ENCODE data around the gene MCEE. TPM values are rescaled to one million over a fixed set of nuclear protein-coding genes. Genes with fewer than 3 reads are reported as not detected.
A peak's percentile ranks its signal among the peaks of the same experiment; 100 is the strongest.
"Not testable (repeated sequence)": the region's sequence is repeated elsewhere in the genome, so short reads cannot be mapped to it uniquely, and the experiment has no call there.

MCEE gene
- total RNA-seq, 1 experiment from 2014 or later = 9.5 TPM

- in situ Hi-C loops (cut with HindIII; ENCODE audit: low pct_unique_long_range_greater_than_20kb, low sequenced_read_pairs); DNase-seq (ENCODE audit: low read depth): not testable (repeated sequence)
Measured at GRCh38 chr2:71092491-71093260, 37.4 kb downstream of the MCEE start.

GRCh38 chr2:71091808-71092207 is 38.2 kb downstream of the MCEE start:
- DNase-seq (ENCODE audit: low read depth); in situ Hi-C loops (cut with HindIII; ENCODE audit: low pct_unique_long_range_greater_than_20kb, low sequenced_read_pairs): not testable (repeated sequence)

GRCh38 chr2:71089475-71089874 is 40.6 kb downstream of the MCEE start:
- in situ Hi-C loops (cut with HindIII; ENCODE audit: low pct_unique_long_range_greater_than_20kb, low sequenced_read_pairs); DNase-seq (ENCODE audit: low read depth): not testable (repeated sequence)

GRCh38 chr2:71085325-71086003 is 44.6 kb downstream of the MCEE start:
- DNase-seq (ENCODE audit: low read depth); in situ Hi-C loops (cut with HindIII; ENCODE audit: low pct_unique_long_range_greater_than_20kb, low sequenced_read_pairs): not testable (repeated sequence)

- in situ Hi-C loops (cut with HindIII; ENCODE audit: low pct_unique_long_range_greater_than_20kb, low sequenced_read_pairs); DNase-seq (ENCODE audit: low read depth): not testable (repeated sequence)
Measured at GRCh38 chr2:71083752-71084312, 46.2 kb downstream of the MCEE start.

- DNase-seq (ENCODE audit: low read depth); in situ Hi-C loops (cut with HindIII; ENCODE audit: low pct_unique_long_range_greater_than_20kb, low sequenced_read_pairs): not testable (repeated sequence)
Measured at GRCh38 chr2:71083297-71083696, 46.7 kb downstream of the MCEE start.

GRCh38 chr2:71082402-71083252 is 47.4 kb downstream of the MCEE start:
- in situ Hi-C loops (cut with HindIII; ENCODE audit: low pct_unique_long_range_greater_than_20kb, low sequenced_read_pairs) = no loop called here
- no peak for DNase-seq (ENCODE audit: low read depth)

GRCh38 chr2:71078624-71079023 is 51.4 kb downstream of the MCEE start:
- DNase-seq (ENCODE audit: low read depth) = no peak
- in situ Hi-C loops (cut with HindIII; ENCODE audit: low pct_unique_long_range_greater_than_20kb, low sequenced_read_pairs) = no loop called here

- in situ Hi-C loops (cut with HindIII; ENCODE audit: low pct_unique_long_range_greater_than_20kb, low sequenced_read_pairs) = no loop called here
- DNase-seq (ENCODE audit: low read depth) = no peak
Measured at GRCh38 chr2:71074893-71075395, 55.1 kb downstream of the MCEE start.

- in situ Hi-C loops (cut with HindIII; ENCODE audit: low pct_unique_long_range_greater_than_20kb, low sequenced_read_pairs) = no loop called here
- DNase-seq (ENCODE audit: low read depth) = no peak
Measured at GRCh38 chr2:71073475-71073874, 56.6 kb downstream of the MCEE start.

GRCh38 chr2:71072492-71072891 is 57.5 kb downstream of the MCEE start:
- in situ Hi-C loops (cut with HindIII; ENCODE audit: low pct_unique_long_range_greater_than_20kb, low sequenced_read_pairs) = no loop called here

GRCh38 chr2:71071681-71072398 is 58.2 kb downstream of the MCEE start:
- in situ Hi-C loops (cut with HindIII; ENCODE audit: low pct_unique_long_range_greater_than_20kb, low sequenced_read_pairs) = no loop called here
- no peak for DNase-seq (ENCODE audit: low read depth)

More at GRCh38 chr2:71072492-71072891, 57.5 kb downstream of the MCEE start:
- no peak for DNase-seq (ENCODE audit: low read depth)

GRCh38 chr2:71070294-71071093 is 59.5 kb downstream of the MCEE start:
- in situ Hi-C loops (cut with HindIII; ENCODE audit: low pct_unique_long_range_greater_than_20kb, low sequenced_read_pairs) = no loop called here
- peak; percentile 20 for DNase-seq (ENCODE audit: low read depth)

GRCh38 chr2:71069376-71069775 is 60.7 kb downstream of the MCEE start:
- DNase-seq (ENCODE audit: low read depth) = no peak
- in situ Hi-C loops (cut with HindIII; ENCODE audit: low pct_unique_long_range_greater_than_20kb, low sequenced_read_pairs) = no loop called here

GRCh38 chr2:71068218-71069035 is 61.6 kb downstream of the MCEE start, which contains the start of gene NAGK:
TSS of gene NAGK (plus strand) at chr2:71068648. CDS start at chr2:71068684, 36 bp downstream.
- in situ Hi-C loops (cut with HindIII; ENCODE audit: low pct_unique_long_range_greater_than_20kb, low sequenced_read_pairs) = no loop called here
- peak; percentile 96 for DNase-seq (ENCODE audit: low read depth)

- DNase-seq (ENCODE audit: low read depth) = no peak
- in situ Hi-C loops (cut with HindIII; ENCODE audit: low pct_unique_long_range_greater_than_20kb, low sequenced_read_pairs) = no loop called here
Measured at GRCh38 chr2:71067567-71068217, 62.3 kb downstream of the MCEE start.
